Retinal pigment epithelial cell (primary cell): Measurements from ENCODE around the gene POLR1D.

Experiments
- DNase-seq: peaks from one replicate; pipeline ENCODE4 v3.0.0-alpha.2; 2010; ENCODE audit warnings: low read depth
- H3K4me3 ChIP-seq: 2 replicates; pipeline ENCODE4 v1.5.1; 2011; ENCODE audit warnings: mild to moderate bottlenecking, low read length, control low read depth, moderate library complexity
- CTCF ChIP-seq: conservative IDR thresholded peaks from 2 replicates; pipeline ENCODE4 v1.5.1; 2011; ENCODE audit warnings: low read depth, low read length, control low read depth, inconsistent platforms

The POLR1D gene

DNA sequence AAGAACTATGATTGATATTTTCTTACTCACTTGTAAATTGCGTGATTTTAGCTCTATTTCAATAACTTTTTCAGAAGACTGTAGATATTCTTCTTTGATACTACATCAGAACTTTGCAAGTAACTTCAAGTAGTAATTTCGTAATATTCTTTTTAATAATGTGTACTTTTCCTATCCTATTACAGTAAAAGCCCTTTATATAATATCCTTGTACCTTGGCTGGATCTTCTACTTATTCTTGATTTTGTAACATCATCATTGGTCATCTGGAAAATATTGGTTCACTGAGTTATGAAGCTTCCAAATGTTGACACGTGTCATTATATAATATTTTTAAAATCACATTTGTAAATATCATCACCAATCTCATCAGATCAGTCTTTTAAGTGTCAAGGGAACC, 32.4 kb downstream of the POLR1D start:
- H3K4me3 ChIP-seq = no peak overlapping the region
- DNase-seq = no peak
- no peak for TF ChIP-seq CTCF

DNA sequence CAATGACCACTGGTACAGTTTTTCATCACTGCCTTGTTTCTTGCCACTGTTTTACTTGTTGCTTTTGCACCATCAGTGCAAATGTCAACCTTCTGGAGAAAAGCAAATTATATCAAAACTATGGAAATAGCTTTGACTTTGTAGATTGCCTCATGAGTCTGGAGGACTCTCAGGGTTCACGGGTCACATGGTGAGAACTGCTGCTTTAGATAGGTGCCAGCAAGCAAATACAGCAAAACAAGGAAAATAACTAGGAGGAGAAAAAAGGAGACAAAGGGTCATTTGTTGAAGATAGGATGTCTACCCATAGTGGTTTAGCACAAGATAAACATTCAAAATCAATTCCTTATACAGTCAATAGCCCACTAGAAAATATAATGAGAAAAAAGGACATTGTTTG, 33.1 kb downstream of the POLR1D start:
- H3K4me3 ChIP-seq = no peak overlapping the region
- no peak for TF ChIP-seq CTCF
- DNase-seq = no peak

GRCh38 chr13:27657724-27658123, 36.0 kb downstream of the POLR1D start:
- no peak overlapping the region for H3K4me3 ChIP-seq
- TF ChIP-seq CTCF = no peak
- no peak for DNase-seq

DNA sequence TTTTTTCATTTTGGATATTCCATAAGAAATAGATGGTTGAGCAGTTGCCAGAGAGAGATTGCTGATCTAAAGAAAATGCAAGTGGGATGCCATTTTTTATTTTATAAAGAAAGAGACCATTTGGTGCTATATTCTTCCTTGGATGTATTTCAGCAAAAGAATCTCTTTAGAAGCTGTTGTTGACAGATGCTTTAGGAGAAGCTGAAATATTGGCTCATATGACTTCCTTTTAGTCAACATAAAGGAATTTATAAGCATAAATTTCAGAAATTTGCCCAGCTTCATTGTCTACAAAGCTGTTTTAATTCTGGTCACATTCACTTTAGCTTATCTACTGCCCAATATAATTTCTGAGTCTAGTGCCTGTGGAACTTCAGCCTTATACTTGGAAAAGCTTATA, 36.9 kb downstream of the POLR1D start:
- no peak for DNase-seq
- no peak overlapping the region for H3K4me3 ChIP-seq
- no peak for TF ChIP-seq CTCF

GRCh38 chr13:27659145-27659865, 37.6 kb downstream of the POLR1D start:
- DNase-seq = no peak
- no peak for TF ChIP-seq CTCF
- H3K4me3 ChIP-seq = no peak overlapping the region

- TF ChIP-seq CTCF = no peak
- no peak for DNase-seq
- H3K4me3 ChIP-seq = no peak overlapping the region
These were observed 38.8 kb downstream of the POLR1D start for GRCh38 chr13:27660511-27660910.

DNA sequence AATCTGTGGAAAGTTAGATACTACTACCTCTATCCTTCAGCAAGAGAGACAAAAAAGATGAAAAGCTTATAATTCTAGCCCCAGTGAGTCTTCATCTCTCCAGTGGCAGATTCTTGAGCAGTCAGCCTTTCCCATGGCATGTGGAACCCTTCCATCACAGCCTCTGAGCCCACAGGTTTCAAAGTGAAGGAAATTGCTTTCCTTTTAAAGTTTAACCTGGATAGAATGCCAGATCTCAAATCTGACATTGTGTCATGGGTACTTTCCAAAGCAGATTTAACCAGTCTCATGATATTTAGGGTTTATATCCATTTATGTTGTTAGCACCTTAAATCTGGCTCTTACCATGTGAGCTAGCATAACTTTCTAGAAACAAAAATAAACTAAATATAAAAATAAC, 39.3 kb downstream of the POLR1D start:
- DNase-seq = no peak
- H3K4me3 ChIP-seq = no peak overlapping the region
- no peak for TF ChIP-seq CTCF
